ENCODE measurements around the gene PFKFB2.

The PFKFB2 gene

GRCh38 chr1:207052911-207053769 lies at the start of gene PFKFB2:
PFKFB2 (plus strand) TSS chr1:207053275; CDS start chr1:207054718, 1,443 bp downstream.
- peak; percentile 64 for DNase-seq

- peak; percentile 6 for DNase-seq
Observed at GRCh38 chr1:207004931-207005830, 47.9 kb upstream of the PFKFB2 start.

- no peak for DNase-seq
Observed at GRCh38 chr1:207006083-207006482, 47.0 kb upstream of the PFKFB2 start.

GRCh38 chr1:207006914-207007313 lies 46.2 kb upstream of the PFKFB2 start:
- no peak for DNase-seq

- no peak for DNase-seq
Observed at GRCh38 chr1:207007352-207008033, 45.6 kb upstream of the PFKFB2 start.

GRCh38 chr1:207009182-207009850 lies 43.8 kb upstream of the PFKFB2 start:
- no peak for DNase-seq

- no peak for DNase-seq
Observed at GRCh38 chr1:207009945-207010344, 43.1 kb upstream of the PFKFB2 start.

- DNase-seq: no peak
Observed at GRCh38 chr1:207010726-207011125, 42.3 kb upstream of the PFKFB2 start.

- DNase-seq: no peak
Observed at GRCh38 chr1:207013321-207014085, 39.6 kb upstream of the PFKFB2 start.

GRCh38 chr1:207014728-207015127 lies 38.3 kb upstream of the PFKFB2 start:
- DNase-seq: no peak

- DNase-seq: no peak
Observed at GRCh38 chr1:207015791-207016190, 37.3 kb upstream of the PFKFB2 start.

GRCh38 chr1:207017615-207018559 lies 35.2 kb upstream of the PFKFB2 start:
- no peak for DNase-seq

- no peak for DNase-seq
Observed at GRCh38 chr1:207018707-207019106, 34.4 kb upstream of the PFKFB2 start.

- no peak for DNase-seq
Observed at GRCh38 chr1:207019161-207019560, 33.9 kb upstream of the PFKFB2 start.

GRCh38 chr1:207019661-207020060 lies 33.4 kb upstream of the PFKFB2 start:
- no peak for DNase-seq

GRCh38 chr1:207020065-207020708 lies 32.9 kb upstream of the PFKFB2 start:
- no peak for DNase-seq

GRCh38 chr1:207020709-207021107 lies 32.4 kb upstream of the PFKFB2 start:
- no peak for DNase-seq

GRCh38 chr1:207021139-207021861 lies 31.8 kb upstream of the PFKFB2 start:
- no peak for DNase-seq

- no peak for DNase-seq
Observed at GRCh38 chr1:207021876-207022596, 31.0 kb upstream of the PFKFB2 start.
